Prostate gland (tissue), 2 donors: ENCODE data around the gene CHST10.

Source experiments
- POLR2AphosphoS5 ChIP-seq: sonication (generic); formaldehyde crosslinking; IDR thresholded peaks from one replicate; pipeline ENCODE4 v1.6.1; 2017; ENCODE audit warnings: antibody characterized with exemption
- TF ChIP-seq, protein P1 (sequence below), 4 experiments: fragments of 200-600 bp in 2 of 4; fragments of 450-650 bp in 2 of 4; sonication (generic) in 2 of 4; IDR thresholded peaks; 1 replicate in 3 of 4; 2 replicates in 1 of 4; pipeline ENCODE4 v1.5.1; 2016 to 2019; ENCODE audit warnings: antibody characterized with exemption in 4 of 4, mild to moderate bottlenecking in 2 of 4, moderate library complexity in 2 of 4

DNA sequence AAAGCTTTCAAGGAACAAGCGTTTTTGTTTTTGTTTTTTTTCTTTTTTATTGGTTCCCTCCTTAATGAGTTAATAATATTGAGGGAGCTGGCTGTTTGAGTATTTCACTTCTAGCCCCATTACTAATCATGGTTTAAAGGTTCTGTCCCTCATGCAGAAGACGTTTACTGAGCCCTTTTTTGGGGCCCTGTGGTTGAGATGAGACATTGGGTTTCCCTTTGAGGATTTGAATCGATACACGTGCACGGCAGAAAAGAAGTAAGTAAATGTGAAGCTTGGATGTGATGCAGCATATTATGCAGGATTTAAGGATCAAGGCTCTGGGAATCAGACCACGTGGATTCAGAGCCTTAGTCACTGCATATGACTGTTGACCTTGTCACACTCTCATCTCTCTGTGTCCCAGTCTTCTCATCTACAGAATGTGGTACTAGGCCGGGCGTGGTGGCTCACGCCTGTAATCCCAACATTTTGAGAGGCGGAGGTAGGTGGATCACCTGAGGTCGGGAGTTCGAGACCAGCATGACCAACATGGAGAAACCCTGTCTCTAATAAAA lies 1.0 kb upstream of the CHST10 start:
- TF ChIP-seq, protein P1, sequence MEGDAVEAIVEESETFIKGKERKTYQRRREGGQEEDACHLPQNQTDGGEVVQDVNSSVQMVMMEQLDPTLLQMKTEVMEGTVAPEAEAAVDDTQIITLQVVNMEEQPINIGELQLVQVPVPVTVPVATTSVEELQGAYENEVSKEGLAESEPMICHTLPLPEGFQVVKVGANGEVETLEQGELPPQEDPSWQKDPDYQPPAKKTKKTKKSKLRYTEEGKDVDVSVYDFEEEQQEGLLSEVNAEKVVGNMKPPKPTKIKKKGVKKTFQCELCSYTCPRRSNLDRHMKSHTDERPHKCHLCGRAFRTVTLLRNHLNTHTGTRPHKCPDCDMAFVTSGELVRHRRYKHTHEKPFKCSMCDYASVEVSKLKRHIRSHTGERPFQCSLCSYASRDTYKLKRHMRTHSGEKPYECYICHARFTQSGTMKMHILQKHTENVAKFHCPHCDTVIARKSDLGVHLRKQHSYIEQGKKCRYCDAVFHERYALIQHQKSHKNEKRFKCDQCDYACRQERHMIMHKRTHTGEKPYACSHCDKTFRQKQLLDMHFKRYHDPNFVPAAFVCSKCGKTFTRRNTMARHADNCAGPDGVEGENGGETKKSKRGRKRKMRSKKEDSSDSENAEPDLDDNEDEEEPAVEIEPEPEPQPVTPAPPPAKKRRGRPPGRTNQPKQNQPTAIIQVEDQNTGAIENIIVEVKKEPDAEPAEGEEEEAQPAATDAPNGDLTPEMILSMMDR (IDR thresholded peaks at IDR 0.05) = no peak
- TF ChIP-seq POLR2AphosphoS5 = no peak
